OCI-LY1 (cell line): ENCODE data around the gene TSHR.

ENCODE experiments used
- H2AFZ ChIP-seq: fragments of 200-600 bp; sonication (generic), shearing (Covaris generic); 2 replicates; pipeline ENCODE4 v1.6.0; 2014; ENCODE audit warnings: antibody characterized with exemption, mild to moderate bottlenecking, low read length
- H3F3A ChIP-seq: fragments of 200-600 bp; sonication (generic), shearing (Covaris generic); 2 replicates; pipeline ENCODE4 v1.6.0; 2014; ENCODE audit warnings: mild to moderate bottlenecking, antibody characterized with exemption, low read length, moderate library complexity; ENCODE audit not compliant: insufficient read depth
- H3K27ac ChIP-seq: fragments of 200-600 bp; sonication (generic); 2 replicates; pipeline ENCODE4 v1.5.1; 2014; ENCODE audit warnings: low read length, mixed run types, mild to moderate bottlenecking, low read depth; ENCODE audit not compliant: poor library complexity, severe bottlenecking
- H3K27me3 ChIP-seq: fragments of 200-600 bp; sonication (generic); 2 replicates; pipeline ENCODE4 v1.6.0; 2014; ENCODE audit warnings: antibody characterized with exemption, mild to moderate bottlenecking, low read length, moderate library complexity; ENCODE audit not compliant: insufficient read depth
- H3K36me3 ChIP-seq: fragments of 200-600 bp; sonication (generic); 2 replicates; pipeline ENCODE4 v1.6.1; 2014; ENCODE audit warnings: mild to moderate bottlenecking, antibody characterized with exemption, low read length, moderate library complexity, mixed read lengths; ENCODE audit not compliant: insufficient read depth
- H3K4me1 ChIP-seq: fragments of 200-600 bp; sonication (generic); 2 replicates; pipeline ENCODE4 v1.5.1; 2014; ENCODE audit warnings: mild to moderate bottlenecking, low read length, moderate library complexity; ENCODE audit not compliant: insufficient read depth, severe bottlenecking
- H3K4me2 ChIP-seq: fragments of 200-600 bp; sonication (generic), shearing (Covaris generic); 2 replicates; pipeline ENCODE4 v1.6.1; 2014; ENCODE audit warnings: low read length
- H3K4me3 ChIP-seq: fragments of 200-600 bp; sonication (generic); 2 replicates; pipeline ENCODE4 v1.5.1; 2014; ENCODE audit warnings: low read length, low read depth, mild to moderate bottlenecking, mixed read lengths; ENCODE audit not compliant: poor library complexity, severe bottlenecking
- H3K79me2 ChIP-seq: fragments of 200-600 bp; shearing (Covaris generic); 2 replicates; pipeline ENCODE4 v1.6.1; 2016; ENCODE audit warnings: mixed run types, low read length, mixed read lengths; ENCODE audit not compliant: insufficient read depth
- H3K9ac ChIP-seq: fragments of 200-600 bp; sonication (generic), shearing (Covaris generic); 2 replicates; pipeline ENCODE4 v1.6.1; 2014; ENCODE audit warnings: mild to moderate bottlenecking, low read length, mixed read lengths
- H3K9me2 ChIP-seq: fragments of 200-600 bp; sonication (generic), shearing (Covaris generic); 2 replicates; pipeline ENCODE4 v1.6.1; 2014; ENCODE audit warnings: low read depth, mild to moderate bottlenecking, low read length, mixed read lengths
- H3K9me3 ChIP-seq: fragments of 200-600 bp; shearing (Covaris generic); 2 replicates; pipeline ENCODE4 v1.6.1; 2014; ENCODE audit warnings: low read length, mixed read lengths
- H4K20me1 ChIP-seq: fragments of 200-600 bp; sonication (generic), shearing (Covaris generic); 2 replicates; pipeline ENCODE4 v1.6.0; 2016; ENCODE audit warnings: mild to moderate bottlenecking, low read length; ENCODE audit not compliant: insufficient read depth
- CTCF ChIP-seq: fragments of 200-600 bp; sonication (generic), shearing (Covaris generic); IDR thresholded peaks from 2 replicates; pipeline ENCODE4 v1.5.1; 2017; ENCODE audit warnings: mild to moderate bottlenecking, antibody characterized with exemption, low read length, moderate library complexity, mixed read lengths
- EZH2 ChIP-seq: fragments of 200-600 bp; sonication (generic), shearing (Covaris generic); IDR thresholded peaks from 2 replicates; pipeline ENCODE4 v1.8.0; 2017; ENCODE audit warnings: borderline replicate concordance, mixed run types, mild to moderate bottlenecking, antibody characterized with exemption, low read length, moderate library complexity, mixed read lengths

The TSHR gene

GRCh38 chr14:80926397-80927082 lies 28.9 kb upstream of the TSHR start:
- Histone ChIP-seq H3K27me3 (no peaks in the 10 kb centered on the region), H3K9ac (no peak overlapping the region), H3K79me2 (peaks cover 26% of the 10 kb centered on the region), H3K9me2 (no peaks in the 10 kb centered on the region), H3K9me3 (peaks cover 10% of the 10 kb centered on the region; the same call in 1 of the 2 replicates), H4K20me1 (no peaks in the 10 kb centered on the region), H3K4me1 (peaks cover 31% of the 10 kb centered on the region), H2AFZ (no peak overlapping the region), H3K36me3 (peaks cover 66% of the 10 kb centered on the region), H3K4me3 (no peak overlapping the region), H3K27ac (no peak overlapping the region), H3F3A (peaks cover 4% of the 10 kb centered on the region), H3K4me2 (no peak overlapping the region)
- TF ChIP-seq EZH2 (no peak), CTCF (no peak)

GRCh38 chr14:80927083-80927989 lies 28.1 kb upstream of the TSHR start:
- Histone ChIP-seq H3K4me1 (peaks cover 39% of the 10 kb centered on the region), H3K27ac (no peak overlapping the region)
- TF ChIP-seq CTCF (peak; percentile 40; the same call in 1 of the 2 replicates), EZH2 (no peak)

GRCh38 chr14:80930095-80930494 lies 25.3 kb upstream of the TSHR start:
- peaks cover 9% of the 10 kb centered on the region; the same call in 1 of the 2 replicates for H3K9me3 ChIP-seq
- H2AFZ ChIP-seq = no peak overlapping the region
- H3K79me2 ChIP-seq = peaks cover 32% of the 10 kb centered on the region
- peaks cover 46% of the 10 kb centered on the region for H3K36me3 ChIP-seq
- H3K4me1 ChIP-seq = peaks cover 67% of the 10 kb centered on the region
- H3K27ac ChIP-seq = peak overlapping the region; percentile 98
- peak overlapping the region; percentile 44 for H3K4me3 ChIP-seq
- H3K4me2 ChIP-seq = peak overlapping the region; percentile 76
- H3F3A ChIP-seq = peaks cover 4% of the 10 kb centered on the region
- peak overlapping the region; percentile 46 for H3K9ac ChIP-seq
- TF ChIP-seq CTCF = no peak
- no peak for TF ChIP-seq EZH2
- H4K20me1 ChIP-seq = no peaks in the 10 kb centered on the region
- H3K9me2 ChIP-seq = no peaks in the 10 kb centered on the region
- H3K27me3 ChIP-seq = no peaks in the 10 kb centered on the region

More at GRCh38 chr14:80927083-80927989, 28.1 kb upstream of the TSHR start:
- H3F3A ChIP-seq = peaks cover 4% of the 10 kb centered on the region
- H3K4me2 ChIP-seq = no peak overlapping the region
- H3K79me2 ChIP-seq = peaks cover 26% of the 10 kb centered on the region
- no peak overlapping the region for H3K4me3 ChIP-seq
- no peak overlapping the region for H2AFZ ChIP-seq
- H3K9me2 ChIP-seq = no peaks in the 10 kb centered on the region
- H3K9me3 ChIP-seq = peaks cover 10% of the 10 kb centered on the region; the same call in 1 of the 2 replicates
- H3K27me3 ChIP-seq = no peaks in the 10 kb centered on the region
- no peaks in the 10 kb centered on the region for H4K20me1 ChIP-seq
- H3K36me3 ChIP-seq = peaks cover 70% of the 10 kb centered on the region
- H3K9ac ChIP-seq = no peak overlapping the region
